Measurements from ENCODE around the gene EXD3. TPM values are rescaled to one million over a fixed set of nuclear protein-coding genes. Genes with fewer than 3 reads are reported as not detected.

The EXD3 gene
- total and polyA plus RNA-seq, 9 of the 15 experiments (the other 6 are each of a cell fraction or from before 2014, with no cell fraction given), result 0.29 to 12.5 (median 3.9) TPM

GRCh38 chr9:137301081-137301947 is 121.6 kb downstream of the EXD3 start (continued):
- TF ChIP-seq ZNF639 (CRISPR knock-in tag; conservative IDR thresholded peaks at IDR 0.05 in 1 of 2, IDR thresholded peaks at IDR 0.05 in 1 of 2) (peak in 1 of 2 experiments; percentile 60; a peak in 1 of 4 replicates), POLR2G (IDR thresholded peaks at IDR 0.05; ENCODE audit: low read depth, low read length) (peak; percentile 76), FOXA3 (CRISPR knock-in tag; conservative IDR thresholded peaks at IDR 0.05 in 1 of 2, IDR thresholded peaks at IDR 0.05 in 1 of 2) (peak in 1 of 2 experiments; percentile 43; a peak in 1 of 4 replicates), PHF20 (IDR thresholded peaks at IDR 0.05; ENCODE audit: partially characterized antibody) (peak; percentile 38), CTBP1 (IDR thresholded peaks at IDR 0.05; ENCODE audit: borderline replicate concordance) (peak; percentile 93), BRCA1 (IDR thresholded peaks at IDR 0.05) (no peak), BRCA1 (CRISPR knock-in tag; IDR thresholded peaks at IDR 0.05) (0 out of 2 replicates have a peak, but pooled peaks have one; percentile 78), MYC (IDR thresholded peaks at IDR 0.05; ENCODE audit: low read depth, low read length) (peak; percentile 72), MYC (CRISPR knock-in tag; IDR thresholded peaks at IDR 0.05; ENCODE audit: borderline replicate concordance, low read depth) (peak; percentile 68; the same call in 1 of the 2 replicates), MAZ (CRISPR knock-in tag; conservative IDR thresholded peaks at IDR 0.05 in 1 of 2, IDR thresholded peaks at IDR 0.05 in 1 of 2) (peak; percentile 63 to 83), E2F5 (CRISPR knock-in tag; IDR thresholded peaks at IDR 0.05) (0 out of 2 replicates have a peak, but pooled peaks have one; percentile 23), FOXM1 (IDR thresholded peaks at IDR 0.05; ENCODE audit: low read depth) (no peak), FOXM1 (CRISPR knock-in tag; IDR thresholded peaks at IDR 0.05; ENCODE audit: low read depth) (peak; percentile 73), TOE1 (IDR thresholded peaks at IDR 0.05; ENCODE audit: borderline replicate concordance) (no peak), TOE1 (CRISPR knock-in tag; IDR thresholded peaks at IDR 0.05; ENCODE audit: borderline replicate concordance, low read depth) (0 out of 2 replicates have a peak, but pooled peaks have one; percentile 44), ZNF431 (CRISPR knock-in tag; IDR thresholded peaks at IDR 0.05) (peak; percentile 80), GABPB2 (CRISPR knock-in tag; conservative IDR thresholded peaks at IDR 0.05) (no peak), SP1 (CRISPR knock-in tag; IDR thresholded peaks at IDR 0.05) (peak; percentile 45; the same call in 1 of the 2 replicates), NRF1 (conservative IDR thresholded peaks at IDR 0.05 in 1 of 2, IDR thresholded peaks at IDR 0.05 in 1 of 2) (peak; percentile 65 to 74)
